ENCODE data around the gene PRSS21.

The PRSS21 gene

GRCh38 chr16:2845116-2845515, 28.1 kb downstream of the PRSS21 start:
- no peak for DNase-seq (ENCODE audit: low read depth)

- DNase-seq (ENCODE audit: low read depth), result no peak
Observed at GRCh38 chr16:2846511-2847310, 29.7 kb downstream of the PRSS21 start.

- DNase-seq (ENCODE audit: low read depth), result no peak
Observed at GRCh38 chr16:2848933-2849725, 32.1 kb downstream of the PRSS21 start.

- no peak for DNase-seq (ENCODE audit: low read depth)
Observed at GRCh38 chr16:2852003-2852730, 35.1 kb downstream of the PRSS21 start.

- DNase-seq (ENCODE audit: low read depth), result no peak
Observed at GRCh38 chr16:2852731-2853507, 35.9 kb downstream of the PRSS21 start.

GRCh38 chr16:2853531-2854073, 36.6 kb downstream of the PRSS21 start:
- no peak for DNase-seq (ENCODE audit: low read depth)

- DNase-seq (ENCODE audit: low read depth), result no peak
Observed at GRCh38 chr16:2854700-2855309, 37.8 kb downstream of the PRSS21 start.

- no peak for DNase-seq (ENCODE audit: low read depth)
Observed at GRCh38 chr16:2855536-2855935, 38.5 kb downstream of the PRSS21 start.

- no peak for DNase-seq (ENCODE audit: low read depth)
Observed at GRCh38 chr16:2856061-2856670, 39.1 kb downstream of the PRSS21 start.

- no peak for DNase-seq (ENCODE audit: low read depth)
Observed at GRCh38 chr16:2856686-2857450, 39.8 kb downstream of the PRSS21 start.

- DNase-seq (ENCODE audit: low read depth), result no peak
Observed at GRCh38 chr16:2857451-2858244, 40.6 kb downstream of the PRSS21 start, which contains the start of gene PRSS22. Gene PRSS22, minus strand, starts transcription at chr16:2858170. Its CDS starts 66 bp downstream, at chr16:2858104.

- no peak for DNase-seq (ENCODE audit: low read depth)
Observed at GRCh38 chr16:2858245-2859025, 41.4 kb downstream of the PRSS21 start.

GRCh38 chr16:2859686-2860265, 42.7 kb downstream of the PRSS21 start:
- no peak for DNase-seq (ENCODE audit: low read depth)

GRCh38 chr16:2860826-2861567, 44.0 kb downstream of the PRSS21 start:
- DNase-seq (ENCODE audit: low read depth), result no peak

GRCh38 chr16:2865651-2866050, 48.6 kb downstream of the PRSS21 start:
- no peak for DNase-seq (ENCODE audit: low read depth)

- no peak for DNase-seq (ENCODE audit: low read depth)
Observed at GRCh38 chr16:2866431-2866830, 49.4 kb downstream of the PRSS21 start.

- no peak for DNase-seq (ENCODE audit: low read depth)
Observed at GRCh38 chr16:2867661-2867986, 50.6 kb downstream of the PRSS21 start.

Measured in stimulated activated CD8-positive, alpha-beta memory T cell treated with anti-CD3 and anti-CD28 coated beads, Interleukin-12 subunit alpha, Interleukin-12 subunit beta, amount 100 ng/mL, for 1 hour (primary cell).